HepG2 (cell line): ENCODE results near the gene SPPL2B. TPM values are rescaled to one million over a fixed set of nuclear protein-coding genes. Genes with fewer than 3 reads are reported as not detected.

ENCODE experiments used
- CEBPB ChIP-seq: IDR thresholded peaks from 2 replicates; pipeline ENCODE4 v1.6.1; 2011; ENCODE audit warnings: low read depth, low read length, improper control_type of control experiment, borderline replicate concordance
- DNMT1 ChIP-seq: sonication (generic); formaldehyde crosslinking; IDR thresholded peaks from 2 replicates; pipeline ENCODE4 v1.5.1; 2020; ENCODE audit warnings: mild to moderate bottlenecking, missing genetic modification reagents
- DNMT3B ChIP-seq: conservative IDR thresholded peaks from 2 replicates; pipeline ENCODE4 v1.6.1; 2016; ENCODE audit warnings: missing biosample characterization, control low read depth
- SATB2 ChIP-seq: sonication (generic); formaldehyde crosslinking; IDR thresholded peaks from 2 replicates; pipeline ENCODE4 v1.5.0; 2020; ENCODE audit warnings: missing genetic modification reagents
- ZBTB20 ChIP-seq: sonication (generic); formaldehyde crosslinking; IDR thresholded peaks from 2 replicates; pipeline ENCODE4 v1.8.1; 2023; ENCODE audit warnings: missing genetic modification reagents, low read depth, mild to moderate bottlenecking, borderline replicate concordance
- ZNF253 ChIP-seq: sonication (generic); formaldehyde crosslinking; IDR thresholded peaks from 2 replicates; pipeline ENCODE4 v1.8.0; 2022; ENCODE audit warnings: mild to moderate bottlenecking, missing genetic modification reagents, borderline replicate concordance
- polyA plus RNA-seq, 8 experiments: library from polyadenylated mRNA; depleted of rRNA in 3 of 8; stranded (reverse) in 7 of 8; unstranded in 1 of 8; fragments of >200 nt; fragmentation: Illumina TruSeq in 4 of 8; extraction: Trizol in 4 of 8; gene quantifications; 2 replicates each; pipeline versions ENCODE4 v1.2.1 to v1.2.3, GENCODE V29; 2011 to 2016; ENCODE audit warnings: low read depth in 4 of 8, missing spikeins in 1 of 8, mixed read lengths in 1 of 8; ENCODE audit not compliant: insufficient read depth in 1 of 8
- total RNA-seq, 5 experiments: library from RNA; depleted of rRNA; stranded (reverse); fragments of >200 nt; fragmentation: Illumina TruSeq; extraction: Trizol; gene quantifications; 2 replicates each; pipeline ENCODE4 v1.2.3, GENCODE V29; 2016; ENCODE audit warnings: low read depth in 1 of 5
- TF ChIP-seq, protein P1 (sequence below): sonication (generic); formaldehyde crosslinking; IDR thresholded peaks from 2 replicates; pipeline ENCODE4 v1.5.1; 2020; ENCODE audit warnings: mild to moderate bottlenecking, missing genetic modification reagents, borderline replicate concordance
- TF ChIP-seq, protein P2 (sequence below): sonication (generic); formaldehyde crosslinking; conservative IDR thresholded peaks from 2 replicates; pipeline ENCODE4 v1.8.0; 2022; ENCODE audit warnings: mild to moderate bottlenecking, moderate library complexity, missing genetic modification reagents
- TF ChIP-seq, protein P3 (sequence below), 2 experiments: fragments of 450-650 bp in 1 of 2; sonication (generic) in 1 of 2; formaldehyde crosslinking in 1 of 2; IDR thresholded peaks; 2 replicates each; pipeline versions ENCODE4 v1.6.1 to v1.8.0; 2016 to 2022; ENCODE audit warnings: antibody characterized with exemption in 1 of 2, mild to moderate bottlenecking in 1 of 2, missing genetic modification reagents in 1 of 2

The SPPL2B gene
- total and polyA plus RNA-seq, 2 of the 13 experiments (the other 11 are each of a cell fraction or from before 2014, with no cell fraction given): 14.9 to 15.2 TPM

DNA sequence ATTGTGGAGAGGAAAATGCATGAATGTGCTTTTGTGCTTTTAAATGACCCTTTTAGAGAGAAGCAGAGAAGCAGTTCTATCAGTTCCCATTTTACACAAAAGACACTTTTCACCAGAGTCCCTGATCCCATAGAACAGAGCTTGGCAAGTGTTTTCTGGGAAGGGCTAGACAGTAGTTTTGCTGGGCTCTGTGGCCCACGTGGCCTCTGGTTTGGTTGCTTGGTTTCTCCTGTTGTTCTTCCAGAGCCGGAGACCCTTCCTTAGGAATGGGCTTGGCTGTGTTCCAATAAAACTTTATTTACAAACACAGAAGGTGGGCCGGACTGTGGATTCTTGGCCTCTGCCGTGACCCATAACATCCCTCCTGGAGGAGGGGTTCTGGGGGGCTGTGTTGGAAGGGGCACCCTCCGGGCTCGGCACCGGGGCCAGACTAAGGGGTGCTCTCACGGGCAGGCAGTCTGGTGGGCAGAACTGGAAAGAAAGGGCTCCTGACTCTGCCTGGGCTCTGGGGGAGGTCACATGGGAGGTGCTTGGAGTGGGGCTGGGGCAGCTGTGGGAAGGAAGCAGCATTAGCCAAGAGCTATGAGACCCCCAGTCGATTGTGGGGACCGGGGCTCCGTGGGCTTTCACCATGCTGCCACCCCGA is 3.2 kb downstream of the SPPL2B start (continued):
- TF ChIP-seq, protein P1, sequence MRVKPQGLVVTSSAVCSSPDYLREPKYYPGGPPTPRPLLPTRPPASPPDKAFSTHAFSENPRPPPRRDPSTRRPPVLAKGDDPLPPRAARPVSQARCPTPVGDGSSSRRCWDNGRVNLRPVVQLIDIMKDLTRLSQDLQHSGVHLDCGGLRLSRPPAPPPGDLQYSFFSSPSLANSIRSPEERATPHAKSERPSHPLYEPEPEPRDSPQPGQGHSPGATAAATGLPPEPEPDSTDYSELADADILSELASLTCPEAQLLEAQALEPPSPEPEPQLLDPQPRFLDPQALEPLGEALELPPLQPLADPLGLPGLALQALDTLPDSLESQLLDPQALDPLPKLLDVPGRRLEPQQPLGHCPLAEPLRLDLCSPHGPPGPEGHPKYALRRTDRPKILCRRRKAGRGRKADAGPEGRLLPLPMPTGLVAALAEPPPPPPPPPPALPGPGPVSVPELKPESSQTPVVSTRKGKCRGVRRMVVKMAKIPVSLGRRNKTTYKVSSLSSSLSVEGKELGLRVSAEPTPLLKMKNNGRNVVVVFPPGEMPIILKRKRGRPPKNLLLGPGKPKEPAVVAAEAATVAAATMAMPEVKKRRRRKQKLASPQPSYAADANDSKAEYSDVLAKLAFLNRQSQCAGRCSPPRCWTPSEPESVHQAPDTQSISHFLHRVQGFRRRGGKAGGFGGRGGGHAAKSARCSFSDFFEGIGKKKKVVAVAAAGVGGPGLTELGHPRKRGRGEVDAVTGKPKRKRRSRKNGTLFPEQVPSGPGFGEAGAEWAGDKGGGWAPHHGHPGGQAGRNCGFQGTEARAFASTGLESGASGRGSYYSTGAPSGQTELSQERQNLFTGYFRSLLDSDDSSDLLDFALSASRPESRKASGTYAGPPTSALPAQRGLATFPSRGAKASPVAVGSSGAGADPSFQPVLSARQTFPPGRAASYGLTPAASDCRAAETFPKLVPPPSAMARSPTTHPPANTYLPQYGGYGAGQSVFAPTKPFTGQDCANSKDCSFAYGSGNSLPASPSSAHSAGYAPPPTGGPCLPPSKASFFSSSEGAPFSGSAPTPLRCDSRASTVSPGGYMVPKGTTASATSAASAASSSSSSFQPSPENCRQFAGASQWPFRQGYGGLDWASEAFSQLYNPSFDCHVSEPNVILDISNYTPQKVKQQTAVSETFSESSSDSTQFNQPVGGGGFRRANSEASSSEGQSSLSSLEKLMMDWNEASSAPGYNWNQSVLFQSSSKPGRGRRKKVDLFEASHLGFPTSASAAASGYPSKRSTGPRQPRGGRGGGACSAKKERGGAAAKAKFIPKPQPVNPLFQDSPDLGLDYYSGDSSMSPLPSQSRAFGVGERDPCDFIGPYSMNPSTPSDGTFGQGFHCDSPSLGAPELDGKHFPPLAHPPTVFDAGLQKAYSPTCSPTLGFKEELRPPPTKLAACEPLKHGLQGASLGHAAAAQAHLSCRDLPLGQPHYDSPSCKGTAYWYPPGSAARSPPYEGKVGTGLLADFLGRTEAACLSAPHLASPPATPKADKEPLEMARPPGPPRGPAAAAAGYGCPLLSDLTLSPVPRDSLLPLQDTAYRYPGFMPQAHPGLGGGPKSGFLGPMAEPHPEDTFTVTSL (CRISPR knock-in tag): no peak
- TF ChIP-seq, protein P2, sequence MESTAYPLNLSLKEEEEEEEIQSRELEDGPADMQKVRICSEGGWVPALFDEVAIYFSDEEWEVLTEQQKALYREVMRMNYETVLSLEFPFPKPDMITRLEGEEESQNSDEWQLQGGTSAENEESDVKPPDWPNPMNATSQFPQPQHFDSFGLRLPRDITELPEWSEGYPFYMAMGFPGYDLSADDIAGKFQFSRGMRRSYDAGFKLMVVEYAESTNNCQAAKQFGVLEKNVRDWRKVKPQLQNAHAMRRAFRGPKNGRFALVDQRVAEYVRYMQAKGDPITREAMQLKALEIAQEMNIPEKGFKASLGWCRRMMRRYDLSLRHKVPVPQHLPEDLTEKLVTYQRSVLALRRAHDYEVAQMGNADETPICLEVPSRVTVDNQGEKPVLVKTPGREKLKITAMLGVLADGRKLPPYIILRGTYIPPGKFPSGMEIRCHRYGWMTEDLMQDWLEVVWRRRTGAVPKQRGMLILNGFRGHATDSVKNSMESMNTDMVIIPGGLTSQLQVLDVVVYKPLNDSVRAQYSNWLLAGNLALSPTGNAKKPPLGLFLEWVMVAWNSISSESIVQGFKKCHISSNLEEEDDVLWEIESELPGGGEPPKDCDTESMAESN: no peak
- TF ChIP-seq, protein P3, sequence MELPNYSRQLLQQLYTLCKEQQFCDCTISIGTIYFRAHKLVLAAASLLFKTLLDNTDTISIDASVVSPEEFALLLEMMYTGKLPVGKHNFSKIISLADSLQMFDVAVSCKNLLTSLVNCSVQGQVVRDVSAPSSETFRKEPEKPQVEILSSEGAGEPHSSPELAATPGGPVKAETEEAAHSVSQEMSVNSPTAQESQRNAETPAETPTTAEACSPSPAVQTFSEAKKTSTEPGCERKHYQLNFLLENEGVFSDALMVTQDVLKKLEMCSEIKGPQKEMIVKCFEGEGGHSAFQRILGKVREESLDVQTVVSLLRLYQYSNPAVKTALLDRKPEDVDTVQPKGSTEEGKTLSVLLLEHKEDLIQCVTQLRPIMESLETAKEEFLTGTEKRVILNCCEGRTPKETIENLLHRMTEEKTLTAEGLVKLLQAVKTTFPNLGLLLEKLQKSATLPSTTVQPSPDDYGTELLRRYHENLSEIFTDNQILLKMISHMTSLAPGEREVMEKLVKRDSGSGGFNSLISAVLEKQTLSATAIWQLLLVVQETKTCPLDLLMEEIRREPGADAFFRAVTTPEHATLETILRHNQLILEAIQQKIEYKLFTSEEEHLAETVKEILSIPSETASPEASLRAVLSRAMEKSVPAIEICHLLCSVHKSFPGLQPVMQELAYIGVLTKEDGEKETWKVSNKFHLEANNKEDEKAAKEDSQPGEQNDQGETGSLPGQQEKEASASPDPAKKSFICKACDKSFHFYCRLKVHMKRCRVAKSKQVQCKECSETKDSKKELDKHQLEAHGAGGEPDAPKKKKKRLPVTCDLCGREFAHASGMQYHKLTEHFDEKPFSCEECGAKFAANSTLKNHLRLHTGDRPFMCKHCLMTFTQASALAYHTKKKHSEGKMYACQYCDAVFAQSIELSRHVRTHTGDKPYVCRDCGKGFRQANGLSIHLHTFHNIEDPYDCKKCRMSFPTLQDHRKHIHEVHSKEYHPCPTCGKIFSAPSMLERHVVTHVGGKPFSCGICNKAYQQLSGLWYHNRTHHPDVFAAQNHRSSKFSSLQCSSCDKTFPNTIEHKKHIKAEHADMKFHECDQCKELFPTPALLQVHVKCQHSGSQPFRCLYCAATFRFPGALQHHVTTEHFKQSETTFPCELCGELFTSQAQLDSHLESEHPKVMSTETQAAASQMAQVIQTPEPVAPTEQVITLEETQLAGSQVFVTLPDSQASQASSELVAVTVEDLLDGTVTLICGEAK (IDR thresholded peaks at IDR 0.05): peak; percentile 83
- TF ChIP-seq, protein P3 (CRISPR knock-in tag; IDR thresholded peaks at IDR 0.05): peak; percentile 100
- TF ChIP-seq SATB2 (CRISPR knock-in tag) (no peak), ZBTB20 (CRISPR knock-in tag) (no peak), CEBPB (no peak), DNMT3B (no peak), DNMT1 (CRISPR knock-in tag) (no peak), ZNF253 (CRISPR knock-in tag) (no peak)
